Measurements from ENCODE around the gene CSKMT.

DNA sequence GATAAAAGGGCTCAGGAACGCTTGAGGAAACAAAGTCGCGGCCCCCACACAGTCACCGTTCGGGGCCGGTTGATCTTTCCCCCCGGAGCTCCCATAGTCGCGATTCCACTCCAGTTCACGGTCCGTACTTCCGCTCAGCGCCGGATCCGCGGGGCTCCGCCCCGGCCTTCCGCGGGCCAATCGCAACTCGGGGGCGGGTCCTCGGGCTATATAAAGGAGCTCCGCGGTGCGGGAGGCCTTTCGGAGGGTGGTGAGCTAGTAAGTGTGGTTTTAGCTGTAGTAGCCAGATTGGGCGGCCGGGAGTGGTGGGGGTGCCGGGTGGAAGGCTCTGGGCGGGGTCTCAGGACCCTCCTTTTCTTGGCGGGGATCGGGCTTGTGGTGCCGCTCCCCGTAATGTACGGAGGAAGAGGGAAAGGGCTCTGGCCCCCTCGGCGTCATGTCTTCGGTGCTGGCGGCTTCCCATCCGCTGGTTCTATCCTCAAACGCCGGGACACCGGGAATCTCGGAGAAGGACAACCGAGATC is at the start of gene CSKMT, which contains the start of gene C11orf98:
- TF ChIP-seq, protein P1, sequence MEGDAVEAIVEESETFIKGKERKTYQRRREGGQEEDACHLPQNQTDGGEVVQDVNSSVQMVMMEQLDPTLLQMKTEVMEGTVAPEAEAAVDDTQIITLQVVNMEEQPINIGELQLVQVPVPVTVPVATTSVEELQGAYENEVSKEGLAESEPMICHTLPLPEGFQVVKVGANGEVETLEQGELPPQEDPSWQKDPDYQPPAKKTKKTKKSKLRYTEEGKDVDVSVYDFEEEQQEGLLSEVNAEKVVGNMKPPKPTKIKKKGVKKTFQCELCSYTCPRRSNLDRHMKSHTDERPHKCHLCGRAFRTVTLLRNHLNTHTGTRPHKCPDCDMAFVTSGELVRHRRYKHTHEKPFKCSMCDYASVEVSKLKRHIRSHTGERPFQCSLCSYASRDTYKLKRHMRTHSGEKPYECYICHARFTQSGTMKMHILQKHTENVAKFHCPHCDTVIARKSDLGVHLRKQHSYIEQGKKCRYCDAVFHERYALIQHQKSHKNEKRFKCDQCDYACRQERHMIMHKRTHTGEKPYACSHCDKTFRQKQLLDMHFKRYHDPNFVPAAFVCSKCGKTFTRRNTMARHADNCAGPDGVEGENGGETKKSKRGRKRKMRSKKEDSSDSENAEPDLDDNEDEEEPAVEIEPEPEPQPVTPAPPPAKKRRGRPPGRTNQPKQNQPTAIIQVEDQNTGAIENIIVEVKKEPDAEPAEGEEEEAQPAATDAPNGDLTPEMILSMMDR (IDR thresholded peaks at IDR 0.05), result no peak
- no peak for TF ChIP-seq ZFX (IDR thresholded peaks at IDR 0.05; ENCODE audit: borderline replicate concordance)

All from 22Rv1 (cell line).